ENCODE data around the gene PRDM7.

The PRDM7 gene

GRCh38 chr16:90033387-90033786 is 43.7 kb downstream of the PRDM7 start:
- DNase-seq, result no peak

- no peak for DNase-seq
Observed at GRCh38 chr16:90032674-90033331, 44.3 kb downstream of the PRDM7 start.

GRCh38 chr16:90031931-90032673 is 45.0 kb downstream of the PRDM7 start:
- no peak for DNase-seq

GRCh38 chr16:90031186-90031930 is 45.8 kb downstream of the PRDM7 start:
- DNase-seq, result no peak

- no peak for DNase-seq
Observed at GRCh38 chr16:90028985-90029384, 48.1 kb downstream of the PRDM7 start.

GRCh38 chr16:90027611-90028010 is 49.5 kb downstream of the PRDM7 start:
- no peak for DNase-seq

GRCh38 chr16:90026135-90026534 is 51.0 kb downstream of the PRDM7 start:
- no peak for DNase-seq

GRCh38 chr16:90023078-90023447 is 54.1 kb downstream of the PRDM7 start:
- no peak for DNase-seq

- peak; percentile 77 to 78 for DNase-seq
Observed at GRCh38 chr16:90022209-90023077, 54.7 kb downstream of the PRDM7 start.

- no peak for DNase-seq
Observed at GRCh38 chr16:90020838-90021382, 56.2 kb downstream of the PRDM7 start.

- no peak for DNase-seq
Observed at GRCh38 chr16:90020260-90020837, 56.8 kb downstream of the PRDM7 start.

GRCh38 chr16:90019543-90020259 is 57.4 kb downstream of the PRDM7 start:
- DNase-seq, result peak; percentile 37 to 63

GRCh38 chr16:90018652-90019542 is 58.2 kb downstream of the PRDM7 start, which contains the start of gene DBNDD1:
Gene DBNDD1 (minus strand): TSS chr16:90019456. CDS start chr16:90019341, 115 bp downstream.
- DNase-seq, result no peak

GRCh38 chr16:90018297-90018651 is 58.9 kb downstream of the PRDM7 start:
- DNase-seq, result no peak

- DNase-seq, result no peak
Observed at GRCh38 chr16:90016339-90016950, 60.7 kb downstream of the PRDM7 start.

- DNase-seq, result no peak
Observed at GRCh38 chr16:90015586-90016338, 61.4 kb downstream of the PRDM7 start.

- no peak for DNase-seq
Observed at GRCh38 chr16:90012991-90013745, 64.0 kb downstream of the PRDM7 start.

- no peak for DNase-seq
Observed at GRCh38 chr16:90011908-90012501, 65.1 kb downstream of the PRDM7 start.
